GM20000 (cell line): Measurements from ENCODE around the gene SLC12A3.

ENCODE experiments used
- DNase-seq: peaks from one replicate; pipeline ENCODE4 v3.0.0; 2012; ENCODE audit warnings: low spot score
- TF ChIP-seq, protein P1 (sequence below): IDR thresholded peaks from 2 replicates; pipeline ENCODE4 v1.5.1; 2012; ENCODE audit warnings: mild to moderate bottlenecking, control low read depth; ENCODE audit errors: extremely low read depth, missing control alignments

Gene SLC12A3, protein sequence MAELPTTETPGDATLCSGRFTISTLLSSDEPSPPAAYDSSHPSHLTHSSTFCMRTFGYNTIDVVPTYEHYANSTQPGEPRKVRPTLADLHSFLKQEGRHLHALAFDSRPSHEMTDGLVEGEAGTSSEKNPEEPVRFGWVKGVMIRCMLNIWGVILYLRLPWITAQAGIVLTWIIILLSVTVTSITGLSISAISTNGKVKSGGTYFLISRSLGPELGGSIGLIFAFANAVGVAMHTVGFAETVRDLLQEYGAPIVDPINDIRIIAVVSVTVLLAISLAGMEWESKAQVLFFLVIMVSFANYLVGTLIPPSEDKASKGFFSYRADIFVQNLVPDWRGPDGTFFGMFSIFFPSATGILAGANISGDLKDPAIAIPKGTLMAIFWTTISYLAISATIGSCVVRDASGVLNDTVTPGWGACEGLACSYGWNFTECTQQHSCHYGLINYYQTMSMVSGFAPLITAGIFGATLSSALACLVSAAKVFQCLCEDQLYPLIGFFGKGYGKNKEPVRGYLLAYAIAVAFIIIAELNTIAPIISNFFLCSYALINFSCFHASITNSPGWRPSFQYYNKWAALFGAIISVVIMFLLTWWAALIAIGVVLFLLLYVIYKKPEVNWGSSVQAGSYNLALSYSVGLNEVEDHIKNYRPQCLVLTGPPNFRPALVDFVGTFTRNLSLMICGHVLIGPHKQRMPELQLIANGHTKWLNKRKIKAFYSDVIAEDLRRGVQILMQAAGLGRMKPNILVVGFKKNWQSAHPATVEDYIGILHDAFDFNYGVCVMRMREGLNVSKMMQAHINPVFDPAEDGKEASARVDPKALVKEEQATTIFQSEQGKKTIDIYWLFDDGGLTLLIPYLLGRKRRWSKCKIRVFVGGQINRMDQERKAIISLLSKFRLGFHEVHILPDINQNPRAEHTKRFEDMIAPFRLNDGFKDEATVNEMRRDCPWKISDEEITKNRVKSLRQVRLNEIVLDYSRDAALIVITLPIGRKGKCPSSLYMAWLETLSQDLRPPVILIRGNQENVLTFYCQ

DNA sequence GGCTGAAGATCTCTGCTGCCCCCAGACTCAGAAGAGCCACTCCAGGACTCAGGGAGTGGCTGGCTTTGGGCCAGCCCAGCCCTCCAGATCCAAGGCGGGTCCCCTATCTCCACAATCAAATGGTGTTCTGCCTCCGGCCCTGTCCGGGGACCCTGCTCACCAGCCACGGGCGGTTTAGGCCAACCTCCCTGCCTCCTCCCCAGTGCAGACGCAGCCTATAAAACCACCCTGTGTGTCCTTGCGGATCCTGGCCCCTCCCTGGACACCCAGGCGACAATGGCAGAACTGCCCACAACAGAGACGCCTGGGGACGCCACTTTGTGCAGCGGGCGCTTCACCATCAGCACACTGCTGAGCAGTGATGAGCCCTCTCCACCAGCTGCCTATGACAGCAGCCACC is at the start of gene SLC12A3:
Gene SLC12A3, plus strand, starts transcription at position 248 of the 400 bp plus-strand sequence. Its CDS starts 29 bp downstream, at position 277.
- DNase-seq, result no peak

DNA sequence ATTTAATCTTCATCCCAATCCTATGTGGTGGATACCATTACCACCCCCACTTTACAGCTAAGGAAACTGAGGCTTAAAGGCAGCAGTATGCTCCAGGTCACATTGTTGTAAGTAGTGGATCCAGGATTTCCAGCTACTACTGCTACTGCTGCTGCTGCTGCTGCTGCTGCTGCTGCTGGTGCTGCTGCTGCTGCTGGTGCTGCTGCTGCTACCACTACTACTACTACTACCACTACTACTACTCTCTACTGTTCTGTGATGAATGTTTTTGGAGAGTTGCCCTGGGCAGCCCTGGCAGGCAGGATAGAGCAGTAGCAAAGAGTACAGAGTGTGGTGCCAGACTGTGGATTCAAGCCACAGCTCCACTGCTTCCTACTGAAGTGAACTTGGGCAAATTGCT is 49.3 kb upstream of the SLC12A3 start:
- DNase-seq, result no peak
- TF ChIP-seq, protein P1, sequence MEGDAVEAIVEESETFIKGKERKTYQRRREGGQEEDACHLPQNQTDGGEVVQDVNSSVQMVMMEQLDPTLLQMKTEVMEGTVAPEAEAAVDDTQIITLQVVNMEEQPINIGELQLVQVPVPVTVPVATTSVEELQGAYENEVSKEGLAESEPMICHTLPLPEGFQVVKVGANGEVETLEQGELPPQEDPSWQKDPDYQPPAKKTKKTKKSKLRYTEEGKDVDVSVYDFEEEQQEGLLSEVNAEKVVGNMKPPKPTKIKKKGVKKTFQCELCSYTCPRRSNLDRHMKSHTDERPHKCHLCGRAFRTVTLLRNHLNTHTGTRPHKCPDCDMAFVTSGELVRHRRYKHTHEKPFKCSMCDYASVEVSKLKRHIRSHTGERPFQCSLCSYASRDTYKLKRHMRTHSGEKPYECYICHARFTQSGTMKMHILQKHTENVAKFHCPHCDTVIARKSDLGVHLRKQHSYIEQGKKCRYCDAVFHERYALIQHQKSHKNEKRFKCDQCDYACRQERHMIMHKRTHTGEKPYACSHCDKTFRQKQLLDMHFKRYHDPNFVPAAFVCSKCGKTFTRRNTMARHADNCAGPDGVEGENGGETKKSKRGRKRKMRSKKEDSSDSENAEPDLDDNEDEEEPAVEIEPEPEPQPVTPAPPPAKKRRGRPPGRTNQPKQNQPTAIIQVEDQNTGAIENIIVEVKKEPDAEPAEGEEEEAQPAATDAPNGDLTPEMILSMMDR, result no peak

More for the DNA sequence above, at the start of gene SLC12A3:
- TF ChIP-seq, protein P1, result no peak

DNA sequence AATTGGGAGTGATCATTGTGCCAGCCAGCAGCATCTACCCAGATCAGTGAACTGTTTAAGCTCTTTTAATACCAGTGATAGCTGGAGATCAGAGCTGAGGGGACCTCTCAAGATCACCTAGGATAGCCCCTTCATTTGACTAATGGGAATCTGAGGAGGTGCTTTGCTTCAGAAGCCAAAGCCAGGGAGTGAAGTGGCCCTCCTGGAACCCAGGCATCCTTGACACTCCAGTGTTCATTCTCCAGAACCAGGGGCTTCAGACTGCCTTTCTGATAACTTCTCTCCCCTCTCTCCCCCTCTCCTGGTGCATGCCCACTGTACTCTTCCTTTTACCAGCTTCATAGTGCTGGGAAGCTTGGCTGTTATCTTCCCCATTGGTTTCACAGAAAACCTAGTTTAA is 48.0 kb upstream of the SLC12A3 start:
- DNase-seq, result no peak
- TF ChIP-seq, protein P1, result no peak

DNA sequence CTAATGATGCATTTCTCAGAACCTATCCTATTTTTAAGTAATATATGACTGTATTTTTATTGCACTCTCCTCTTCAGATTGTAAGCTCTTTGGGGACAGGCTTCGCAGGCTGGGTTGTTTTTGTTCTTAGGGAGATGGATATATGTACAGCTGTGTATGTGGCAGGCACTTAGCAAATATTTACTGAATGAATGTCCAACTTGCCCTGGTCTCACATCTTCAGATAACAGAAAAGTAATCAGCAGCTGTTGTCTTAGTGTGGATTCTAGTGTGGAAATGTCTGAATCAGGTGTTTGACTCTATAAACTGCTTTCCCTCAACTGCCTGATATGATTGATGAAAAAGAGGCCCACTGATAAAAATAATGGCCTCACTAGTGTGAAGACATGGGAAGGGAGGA is 47.1 kb upstream of the SLC12A3 start:
- no peak for DNase-seq
- TF ChIP-seq, protein P1, result no peak

DNA sequence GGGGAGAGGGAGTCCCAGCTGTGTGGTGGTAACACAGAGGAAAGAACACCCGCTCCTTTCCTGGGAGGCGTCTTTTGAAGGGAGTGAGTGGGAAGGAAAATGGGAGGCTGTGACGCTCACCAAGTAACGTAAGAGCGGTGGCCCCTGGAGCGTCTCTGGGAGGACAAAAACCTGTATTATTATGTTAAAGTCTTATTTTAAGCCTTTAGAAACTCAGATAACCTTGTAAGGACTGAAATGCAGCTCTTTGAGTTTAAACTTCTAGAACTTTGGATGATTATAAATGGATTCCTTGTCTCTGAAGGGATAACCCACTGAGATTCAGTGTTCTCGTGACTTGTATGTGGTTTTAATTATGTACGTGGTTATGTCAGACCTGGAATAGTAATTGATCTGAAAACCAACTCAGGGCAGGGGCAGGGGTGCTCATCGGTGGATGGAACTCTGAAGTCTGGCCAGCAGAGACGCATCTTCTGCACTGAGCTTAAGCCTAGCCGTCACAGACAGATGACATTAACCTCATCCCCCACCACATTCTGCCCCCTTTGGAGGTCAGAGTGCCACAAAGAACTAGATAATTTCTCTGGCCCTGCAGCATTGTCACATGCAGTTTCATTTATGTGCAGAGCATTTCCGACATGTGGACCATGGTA is 41.8 kb upstream of the SLC12A3 start:
- no peak for DNase-seq
- TF ChIP-seq, protein P1, result no peak

DNA sequence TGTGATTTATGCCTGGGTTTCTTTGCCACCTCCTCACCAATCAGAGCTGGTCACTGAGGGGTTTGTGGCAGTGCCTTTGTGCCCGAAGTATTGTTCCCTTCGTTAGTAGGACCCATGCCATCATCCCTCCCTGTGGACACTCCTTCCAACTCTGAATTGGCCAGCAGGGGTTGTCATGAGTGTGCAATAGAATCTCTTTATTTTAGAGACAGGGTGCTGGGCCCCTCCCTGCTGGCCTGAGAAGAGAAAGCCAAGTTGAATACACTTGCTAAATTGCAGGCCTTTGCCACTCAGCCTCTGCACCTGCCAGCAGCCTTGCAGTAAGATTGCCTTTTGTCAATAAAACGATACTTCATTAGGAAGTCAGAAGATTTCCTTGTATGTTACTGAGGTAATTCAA is 40.7 kb upstream of the SLC12A3 start:
- no peak for DNase-seq
- TF ChIP-seq, protein P1, result no peak
